T-cell (primary cell): ENCODE data around the gene EFCAB8. TPM values are rescaled to one million over a fixed set of nuclear protein-coding genes. Genes with fewer than 3 reads are reported as not detected.
A peak's percentile ranks its signal among the peaks of the same experiment; 100 is the strongest.
"Not testable (repeated sequence)": the region's sequence is repeated elsewhere in the genome, so short reads cannot be mapped to it uniquely, and the experiment has no call there.

ENCODE experiments used
- ATAC-seq, 4 experiments: fragments of 200-7000 bp in 3 of 4; fragments of 150-1000 bp in 1 of 4; cut with Tn5 transposase; replicated peaks in 1 of 4; 1 replicate in 3 of 4; 2 replicates in 1 of 4; pipeline ENCODE4 v1.10.0; 2021; ENCODE audit warnings: moderate library complexity in 3 of 4, mild to moderate bottlenecking in 2 of 4, moderate number of reproducible peaks in 1 of 4
- CTCF ChIA-PET, 2 donors: fragments of 300-600 bp; sonication (Branson Sonifier 250); formaldehyde crosslinking; loops; one replicate each; lab custom pipeline; 2022; ENCODE audit warnings: antibody characterized with exemption in 2 of 2; lab: Charles Lee
- POLR2A ChIA-PET, 2 donors: fragments of 300-600 bp; sonication (Branson Sonifier 250); formaldehyde crosslinking; loops; one replicate each; lab custom pipeline; 2022; ENCODE audit warnings: antibody characterized with exemption in 2 of 2; lab: Charles Lee
- DNase-seq, 35 experiments: peaks; one replicate each; pipeline versions ENCODE4 v3.0.0 to v3.0.0-alpha.2; 2013 to 2023
- H3K27ac ChIP-seq: one replicate; pipeline ENCODE4 v1.5.1; 2013; ENCODE audit warnings: low read length
- H3K27me3 ChIP-seq, 2 experiments: replicated peaks in 1 of 2; 1 replicate in 1 of 2; 2 replicates in 1 of 2; pipeline versions ENCODE4 v1.6.1 to v1.7.0; 2013; ENCODE audit warnings: low read length in 1 of 2, mixed read lengths in 1 of 2; ENCODE audit not compliant: control insufficient read depth in 2 of 2, insufficient read depth in 2 of 2; ENCODE audit errors: extremely low read depth in 1 of 2
- H3K36me3 ChIP-seq, 2 donors: 1 replicate in 1 of 2; 2 replicates in 1 of 2; pipeline versions ENCODE4 v1.6.1 to v1.7.0; 2013; ENCODE audit warnings: low read length in 1 of 2; ENCODE audit not compliant: control insufficient read depth in 2 of 2, insufficient read depth in 1 of 2; ENCODE audit errors: extremely low read depth in 1 of 2
- H3K4me1 ChIP-seq, 2 experiments: 1 replicate in 1 of 2; 2 replicates in 1 of 2; pipeline versions ENCODE4 v1.6.1 to v1.7.0; 2013; ENCODE audit warnings: low read length in 2 of 2, mixed read lengths in 1 of 2; ENCODE audit not compliant: insufficient read depth in 2 of 2, control insufficient read depth in 1 of 2; ENCODE audit errors: extremely low read depth in 1 of 2
- H3K4me3 ChIP-seq, 2 donors: 1 replicate in 1 of 2; 2 replicates in 1 of 2; pipeline versions ENCODE4 v1.5.1 to v1.7.0; 2013; ENCODE audit warnings: mild to moderate bottlenecking in 2 of 2, low read length in 1 of 2, moderate library complexity in 1 of 2; ENCODE audit not compliant: control insufficient read depth in 1 of 2; ENCODE audit errors: extremely low read depth in 1 of 2
- H3K9me3 ChIP-seq: 2 replicates; pipeline ENCODE4 v1.7.0; 2013
- H3K27ac Mint-ChIP-seq, 2 donors: one replicate each; pipeline ENCODE4 v1.8.0; 2020 to 2021; ENCODE audit warnings: mild to moderate bottlenecking in 2 of 2, mixed read lengths in 2 of 2
- H3K27me3 Mint-ChIP-seq, 2 donors: one replicate each; pipeline ENCODE4 v1.8.0; 2021 to 2022; ENCODE audit warnings: mixed read lengths in 2 of 2
- H3K36me3 Mint-ChIP-seq: one replicate; pipeline ENCODE4 v1.8.0; 2021; ENCODE audit warnings: mixed read lengths
- H3K4me1 Mint-ChIP-seq, 3 donors: one replicate each; pipeline ENCODE4 v1.8.0; 2020 to 2022; ENCODE audit warnings: mixed read lengths in 3 of 3, mild to moderate bottlenecking in 1 of 3
- H3K4me3 Mint-ChIP-seq, 3 donors: one replicate each; pipeline ENCODE4 v1.8.0; 2020 to 2022; ENCODE audit warnings: mild to moderate bottlenecking in 3 of 3, mixed read lengths in 3 of 3, moderate library complexity in 3 of 3
- H3K9me3 Mint-ChIP-seq, 3 donors: one replicate each; pipeline ENCODE4 v1.8.0; 2020 to 2022; ENCODE audit warnings: mixed read lengths in 3 of 3
- WGBS: methylation state at CpG from one replicate; pipeline ENCODE4 v1.1.5; 2013; ENCODE audit warnings: missing lambda C conversion rate; ENCODE audit not compliant: insufficient coverage; 5-methylcytosine and 5-hydroxymethylcytosine counted together
- total RNA-seq, 35 experiments: library from RNA in 6 of 35; stranded (reverse) in 6 of 35; fragments of 120-200 nt in 1 of 35; gene quantifications; one replicate each; pipeline versions ENCODE4 v1.2.1 to v1.2.4 and lab custom pipeline; 2013 to 2026

The EFCAB8 gene
- total RNA-seq, 5 donors from 2014 or later (not counting 1 experiment from before 2014, with no cell fraction given), result 0.80 to 1.5 (median 1.2) TPM

GRCh38 chr20:32975121-32975520, 116.4 kb downstream of the EFCAB8 start:
- 100% methylated on average over 2 of the region's 4 CpGs for whole genome bisulfite sequencing
- H3K27me3 Mint-ChIP-seq, result not testable (repeated sequence)
- peak overlapping the region; percentile 98 for H3K27ac ChIP-seq

DNA sequence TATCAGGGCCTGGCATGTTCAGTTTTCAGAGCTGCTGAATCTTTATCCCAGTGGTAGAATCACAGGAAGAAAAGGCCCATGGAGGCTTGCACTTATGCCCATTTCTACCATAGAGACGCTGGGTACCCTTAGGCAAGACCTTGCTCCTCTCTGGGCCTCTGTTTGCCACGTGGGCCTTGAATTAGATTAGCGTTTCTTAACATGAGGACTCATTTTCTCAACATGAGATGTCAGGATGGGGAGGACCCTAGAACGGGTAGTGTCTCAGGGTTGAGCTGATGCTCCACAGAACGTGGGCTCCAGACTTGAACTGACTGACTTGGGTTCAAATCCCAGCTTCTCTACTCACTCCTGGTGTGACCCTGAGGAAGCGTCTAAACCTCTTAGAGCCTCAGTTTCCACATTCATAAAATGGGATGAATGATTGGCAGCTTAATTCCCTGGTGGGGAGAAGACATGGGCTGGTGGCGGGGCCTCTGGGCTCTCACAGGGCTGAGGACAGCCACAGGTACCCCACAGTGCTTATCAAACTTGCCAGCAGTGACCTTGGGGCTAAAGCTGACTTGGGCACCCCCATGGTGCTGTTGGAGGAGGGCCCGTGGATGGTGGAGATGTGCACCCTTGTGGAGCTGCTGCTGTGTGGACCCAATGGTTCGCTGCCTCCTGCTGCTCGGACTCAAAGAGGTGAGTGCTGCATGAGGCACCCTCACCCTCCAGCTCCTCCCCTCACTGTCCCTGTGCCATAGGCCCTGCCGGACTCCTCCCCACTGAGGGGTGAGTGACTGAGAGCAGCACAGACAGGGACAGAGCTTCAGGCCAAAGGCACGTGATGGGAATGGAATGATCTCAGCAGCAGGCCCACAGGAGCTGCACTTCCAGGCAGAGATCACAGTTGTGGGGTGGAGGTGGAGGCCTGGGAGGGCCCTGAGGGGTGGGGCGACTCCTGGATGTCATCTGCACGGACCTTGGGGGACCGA, 117.3 kb downstream of the EFCAB8 start:
- H3K27ac ChIP-seq, result peak overlapping the region; percentile 65
- Mint-ChIP-seq H3K27ac (no peak overlapping the region), H3K36me3 (peaks cover 3% of the 10 kb centered on the region), H3K4me3 (peak overlapping the region in 1 of 3 donors; percentile 51), H3K4me1 (peaks cover 1 to 26% (median 20%) of the 10 kb centered on the region in 3 donors), H3K27me3 (no peaks in the 10 kb centered on the region), H3K9me3 (peaks cover 0 to 7% (median 2%) of the 10 kb centered on the region in 3 donors)
- POLR2A ChIA-PET, result interaction anchor here in 1 of 2 donors (0.6 kb wide), 2 partner anchors 224 to 284 kb away, joined by 3 to 4 read pairs; no protein-coding TSS in a partner anchor
- CTCF ChIA-PET, result interaction anchor here in 1 of 2 donors (0.5 kb wide), 1 partner anchor 1515 kb away, joined by 3 read pairs; no protein-coding TSS in a partner anchor
- no peaks in the 10 kb centered on the region for H3K27me3 ChIP-seq
- no peaks in the 10 kb centered on the region for H3K36me3 ChIP-seq
- H3K9me3 ChIP-seq, result no peaks in the 10 kb centered on the region
- no peak overlapping the region for H3K4me3 ChIP-seq
- DNase-seq (peak in 1 of 35 experiments; percentile 12), ATAC-seq (no peak)
- 90% methylated on average over 4 of the region's 15 CpGs for WGBS
- peaks cover 32 to 69% of the 10 kb centered on the region in 2 experiments for H3K4me1 ChIP-seq

More at GRCh38 chr20:32975121-32975520, 116.4 kb downstream of the EFCAB8 start:
- H3K4me1 ChIP-seq, result peaks cover 41 to 78% of the 10 kb centered on the region in 2 experiments
- H3K9me3 Mint-ChIP-seq, H3K27me3 ChIP-seq, H3K4me3 ChIP-seq, H3K9me3 ChIP-seq, ATAC-seq, DNase-seq, H3K36me3 Mint-ChIP-seq, CTCF ChIA-PET, H3K27ac Mint-ChIP-seq, H3K36me3 ChIP-seq: not testable (repeated sequence)
- POLR2A ChIA-PET, result interaction anchor here in 1 of 2 donors (0.6 kb wide), 1 partner anchor 283 kb away, joined by 4 read pairs; no protein-coding TSS in a partner anchor
- peak overlapping the region in 1 of 3 donors; percentile 29 for H3K4me3 Mint-ChIP-seq
- peaks cover 9 to 34% (median 20%) of the 10 kb centered on the region in 3 donors for H3K4me1 Mint-ChIP-seq

- DNase-seq (peak in 8 of 35 experiments; percentile 16 to 31 (median 19)), ATAC-seq (no peak)
- peaks cover 0 to 26% (median 22%) of the 10 kb centered on the region in 3 donors for H3K4me1 Mint-ChIP-seq
- Histone ChIP-seq H3K27me3 (no peaks in the 10 kb centered on the region), H3K9me3 (no peaks in the 10 kb centered on the region), H3K36me3 (no peaks in the 10 kb centered on the region), H3K27ac (peak overlapping the region; percentile 65), H3K4me1 (peaks cover 25 to 61% of the 10 kb centered on the region in 2 experiments), H3K4me3 (no peak overlapping the region)
- CTCF ChIA-PET, result interaction anchor here in 1 of 2 donors (0.5 kb wide), 1 partner anchor 1516 kb away, joined by 3 read pairs; no protein-coding TSS in a partner anchor
- WGBS, result 33% methylated on average over 4 of the region's 6 CpGs
- no peaks in the 10 kb centered on the region for H3K27me3 Mint-ChIP-seq
- peaks cover 3% of the 10 kb centered on the region for H3K36me3 Mint-ChIP-seq
- H3K4me3 Mint-ChIP-seq, result peak overlapping the region in 1 of 3 donors; percentile 51
- H3K27ac Mint-ChIP-seq, result no peak overlapping the region
- peaks cover 0 to 7% (median 2%) of the 10 kb centered on the region in 3 donors for H3K9me3 Mint-ChIP-seq
- POLR2A ChIA-PET, result no interaction called here
Observed at GRCh38 chr20:32976746-32977145, 118.0 kb downstream of the EFCAB8 start.

GRCh38 chr20:32977281-32978008, 118.7 kb downstream of the EFCAB8 start:
- Mint-ChIP-seq H3K4me3 (peak overlapping the region in 1 of 3 donors; percentile 51), H3K9me3 (peaks cover 0 to 7% (median 2%) of the 10 kb centered on the region in 3 donors), H3K27ac (no peak overlapping the region), H3K36me3 (peaks cover 3% of the 10 kb centered on the region), H3K4me1 (peaks cover 0 to 26% (median 26%) of the 10 kb centered on the region in 3 donors), H3K27me3 (no peaks in the 10 kb centered on the region)
- CTCF ChIA-PET, result no interaction called here
- peak overlapping the region; percentile 65 for H3K27ac ChIP-seq
- H3K36me3 ChIP-seq, result no peaks in the 10 kb centered on the region
- WGBS, result 96% methylated on average over 10 of the region's 13 CpGs
- ATAC-seq (no peak), DNase-seq (peak in 1 of 35 experiments; percentile 12)
- H3K4me3 ChIP-seq, result no peak overlapping the region
- peaks cover 20 to 54% of the 10 kb centered on the region in 2 experiments for H3K4me1 ChIP-seq
- POLR2A ChIA-PET, result no interaction called here
- H3K27me3 ChIP-seq, result no peaks in the 10 kb centered on the region
- H3K9me3 ChIP-seq, result no peaks in the 10 kb centered on the region

DNA sequence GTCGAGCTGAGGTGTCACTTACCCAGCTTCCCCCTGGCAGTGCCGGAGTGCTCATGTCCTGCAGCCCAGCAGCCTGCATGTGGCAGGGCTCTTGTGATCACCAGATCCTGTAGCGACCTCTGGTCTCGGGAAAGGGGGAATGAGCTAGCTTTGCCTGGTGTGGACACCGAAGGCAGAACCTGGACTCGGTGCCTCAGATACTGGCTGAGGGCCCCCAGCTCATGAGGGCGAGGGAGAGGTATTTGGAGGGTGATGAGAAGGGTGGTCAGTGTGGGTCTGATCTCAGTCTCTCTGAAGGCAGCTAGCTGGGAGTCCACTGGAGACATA, 119.2 kb downstream of the EFCAB8 start:
- H3K9me3 ChIP-seq, result no peaks in the 10 kb centered on the region
- H3K27me3 ChIP-seq, result no peaks in the 10 kb centered on the region
- no peaks in the 10 kb centered on the region for H3K36me3 ChIP-seq
- Mint-ChIP-seq H3K4me3 (no peak overlapping the region), H3K9me3 (peaks cover 0 to 7% (median 2%) of the 10 kb centered on the region in 3 donors), H3K27ac (peak overlapping the region in 1 of 2 donors; percentile 74), H3K36me3 (peaks cover 3% of the 10 kb centered on the region), H3K27me3 (no peaks in the 10 kb centered on the region), H3K4me1 (peaks cover 3 to 29% (median 29%) of the 10 kb centered on the region in 3 donors)
- WGBS, result 98% methylated on average over 7 of the region's 7 CpGs
- no peak for ATAC-seq
- no peak overlapping the region for H3K27ac ChIP-seq
- POLR2A ChIA-PET, result no interaction called here
- CTCF ChIA-PET, result no interaction called here
- DNase-seq, result no peak
- no peak overlapping the region for H3K4me3 ChIP-seq
- peaks cover 15 to 52% of the 10 kb centered on the region in 2 experiments for H3K4me1 ChIP-seq
